A549 (cell line): ENCODE measurements around the gene MBNL1. TPM values are rescaled to one million over a fixed set of nuclear protein-coding genes. Genes with fewer than 3 reads are reported as not detected.

Source experiments
- ATAC-seq, 2 experiments: fragments of 200-7000 bp in 1 of 2; fragments of >200 bp in 1 of 2; cut with Nextera tagmentation in 1 of 2; cut with Tn5 transposase in 1 of 2; 3 replicates each; pipeline versions ENCODE4 v1.8.0 to v1.9.1; 2018 to 2020; ENCODE audit warnings: mild to moderate bottlenecking in 1 of 2, moderate library complexity in 1 of 2
- CTCF ChIA-PET: fragments of 300-600 bp; sonication (Branson Sonifier 250); formaldehyde crosslinking; extraction: SDS; loops from one replicate; lab custom pipeline; 2021; ENCODE audit warnings: antibody characterized with exemption, inconsistent platforms; lab: Yijun Ruan, JAX
- POLR2A ChIA-PET: fragments of 350-600 bp; formaldehyde crosslinking; extraction: SDS; loops from one replicate; lab custom pipeline; 2021; ENCODE audit warnings: antibody characterized with exemption, inconsistent platforms; lab: Yijun Ruan, JAX
- DNase-seq, 2 experiments: peaks; one replicate each; pipeline versions ENCODE4 v3.0.0 to v3.0.0-alpha.2; 2011 to 2016; ENCODE audit warnings: low read depth in 1 of 2, low spot score in 1 of 2
- FAIRE-seq: peaks from 2 replicates; lab custom pipeline; 2011; peaks lifted over from hg19 to GRCh38; lab: Jason Lieb, UNC
- H3K27ac ChIP-seq, 2 experiments: fragments of >200 bp; sonication (Bioruptor Twin); formaldehyde crosslinking; 3 replicates each; pipeline ENCODE4 v1.5.1; 2016 to 2017
- H3K4me1 ChIP-seq: fragments of >200 bp; sonication (Bioruptor Twin); formaldehyde crosslinking; 3 replicates; pipeline ENCODE4 v1.6.1; 2016
- H3K4me2 ChIP-seq: fragments of >200 bp; sonication (Bioruptor Twin); formaldehyde crosslinking; 3 replicates; pipeline ENCODE4 v1.6.1; 2016
- H3K4me3 ChIP-seq: fragments of >200 bp; sonication (Bioruptor Twin); formaldehyde crosslinking; 3 replicates; pipeline ENCODE4 v1.5.1; 2016
- H3K9me3 ChIP-seq: fragments of >200 bp; sonication (Bioruptor Twin); formaldehyde crosslinking; 3 replicates; pipeline ENCODE4 v1.6.1; 2016
- CBX2 ChIP-seq: fragments of 200-600 bp; sonication (generic); IDR thresholded peaks from 2 replicates; pipeline ENCODE4 v1.6.1; 2016; ENCODE audit warnings: low read depth, mild to moderate bottlenecking, borderline replicate concordance
- CTCF ChIP-seq: fragments of >200 bp; sonication (Bioruptor Twin); formaldehyde crosslinking; IDR thresholded peaks from 3 replicates; pipeline ENCODE4 v1.5.1; 2016
- EHMT2 ChIP-seq: fragments of 200-600 bp; sonication (generic); IDR thresholded peaks from 2 replicates; pipeline ENCODE4 v1.6.1; 2016; ENCODE audit warnings: antibody characterized with exemption, low read depth, mild to moderate bottlenecking, moderate library complexity
- EP300 ChIP-seq, 2 experiments: fragments of >200 bp; sonication (Bioruptor Twin); formaldehyde crosslinking; IDR thresholded peaks; 2 replicates in 1 of 2; 3 replicates in 1 of 2; pipeline ENCODE4 v1.6.1; 2016 to 2017
- FOSB ChIP-seq: fragments of 250-450 bp; sonication (Bioruptor Pico); IDR thresholded peaks from 2 replicates; pipeline ENCODE4 v1.5.0; 2020; ENCODE audit warnings: mild to moderate bottlenecking, moderate library complexity
- FOXS1 ChIP-seq: fragments of 250-450 bp; sonication (Bioruptor Pico); IDR thresholded peaks from 2 replicates; pipeline ENCODE4 v1.5.0; 2020; ENCODE audit warnings: mild to moderate bottlenecking, moderate library complexity
- HDAC2 ChIP-seq: fragments of 200-600 bp; sonication (generic); IDR thresholded peaks from 2 replicates; pipeline ENCODE4 v1.6.1; 2016
- HEYL ChIP-seq: fragments of 250-450 bp; sonication (Bioruptor Pico); IDR thresholded peaks from 2 replicates; pipeline ENCODE4 v1.8.0; 2021; ENCODE audit warnings: mild to moderate bottlenecking, moderate library complexity
- HOXA7 ChIP-seq: fragments of 250-450 bp; sonication (Bioruptor Pico); IDR thresholded peaks from 2 replicates; pipeline ENCODE4 v1.5.0; 2020; ENCODE audit warnings: mild to moderate bottlenecking, moderate library complexity
- HOXB5 ChIP-seq: fragments of 250-450 bp; sonication (Bioruptor Pico); IDR thresholded peaks from 2 replicates; pipeline ENCODE4 v1.5.0; 2020; ENCODE audit warnings: mild to moderate bottlenecking, moderate library complexity
- JUNB ChIP-seq: fragments of >200 bp; sonication (Bioruptor Twin); formaldehyde crosslinking; IDR thresholded peaks from 2 replicates; pipeline ENCODE4 v1.6.1; 2016
- KDM5A ChIP-seq: fragments of 200-600 bp; sonication (generic); IDR thresholded peaks from 2 replicates; pipeline ENCODE4 v1.6.1; 2016; ENCODE audit warnings: antibody characterized with exemption, mild to moderate bottlenecking
- NFE2L2 ChIP-seq: fragments of 150-350 bp; conservative IDR thresholded peaks from 2 replicates; pipeline ENCODE4 v1.6.1; 2014; ENCODE audit warnings: low read length
- POLR2AphosphoS2 ChIP-seq: conservative IDR thresholded peaks from 2 replicates; pipeline ENCODE4 v1.6.1; 2012; ENCODE audit warnings: low read length, improper control_type of control experiment, inconsistent platforms
- RCOR1 ChIP-seq: fragments of 150-350 bp; IDR thresholded peaks from 2 replicates; pipeline ENCODE4 v1.6.1; 2014; ENCODE audit warnings: antibody characterized with exemption, low read length, low read depth
- REST ChIP-seq: fragments of 200-600 bp; sonication (generic); IDR thresholded peaks from 2 replicates; pipeline ENCODE4 v1.6.1; 2016; ENCODE audit warnings: antibody characterized with exemption, mild to moderate bottlenecking, moderate library complexity
- RFX5 ChIP-seq: fragments of 450-650 bp; IDR thresholded peaks from 2 replicates; pipeline ENCODE4 v1.7.1; 2014; ENCODE audit warnings: antibody characterized with exemption, mild to moderate bottlenecking, moderate library complexity
- RNF2 ChIP-seq: fragments of 200-600 bp; sonication (generic); IDR thresholded peaks from 2 replicates; pipeline ENCODE4 v1.6.1; 2016; ENCODE audit warnings: low read depth, mild to moderate bottlenecking, antibody characterized with exemption, moderate library complexity, borderline replicate concordance
- SMC3 ChIP-seq: fragments of >200 bp; sonication (Bioruptor Twin); formaldehyde crosslinking; IDR thresholded peaks from 3 replicates; pipeline ENCODE4 v1.6.1; 2018; ENCODE audit warnings: inconsistent platforms
- TFCP2L1 ChIP-seq: fragments of 250-450 bp; sonication (Bioruptor Pico); IDR thresholded peaks from 2 replicates; pipeline ENCODE4 v1.5.0; 2021; ENCODE audit warnings: mild to moderate bottlenecking
- ZFP36 ChIP-seq: fragments of 450-650 bp; IDR thresholded peaks from 2 replicates; pipeline ENCODE4 v1.6.1; 2014; ENCODE audit warnings: borderline replicate concordance; ENCODE audit not compliant: partially characterized antibody
- ZSCAN20 ChIP-seq: fragments of 250-450 bp; sonication (Bioruptor Pico); IDR thresholded peaks from 2 replicates; pipeline ENCODE4 v1.8.0; 2022; ENCODE audit warnings: mild to moderate bottlenecking, moderate library complexity
- WGBS: methylation state at CpG from one replicate; pipeline ENCODE4 v1.1.6; 2017; ENCODE audit errors: missing lambda C conversion rate; 5-methylcytosine and 5-hydroxymethylcytosine counted together
- polyA plus RNA-seq, 4 experiments: library from polyadenylated mRNA; depleted of rRNA in 3 of 4; stranded (reverse); fragments of >200 nt; fragmentation: RNase III in 1 of 4; extraction: RNeasy Plus Mini Kit Qiagen cat#74134 plus additional on column Dnase treatment in 1 of 4; gene quantifications; 2 replicates in 3 of 4; 3 replicates in 1 of 4; pipeline ENCODE4 v1.2.3, GENCODE V29; 2011 to 2017
- TF ChIP-seq, protein P1 (sequence below): fragments of 450-650 bp; IDR thresholded peaks from 2 replicates; pipeline ENCODE4 v1.6.1; 2014; ENCODE audit warnings: antibody characterized with exemption
- TF ChIP-seq, protein P2 (sequence below): fragments of >200 bp; sonication (Bioruptor Twin); formaldehyde crosslinking; IDR thresholded peaks from 2 replicates; pipeline ENCODE4 v1.6.1; 2016
- TF ChIP-seq, protein P3 (sequence below): IDR thresholded peaks from 2 replicates; pipeline ENCODE4 v1.6.1; 2012
- TF ChIP-seq, protein P4 (sequence below): IDR thresholded peaks from 2 replicates; pipeline ENCODE4 v1.6.1; 2012
- TF ChIP-seq, protein P5 (sequence below): fragments of 250-450 bp; sonication (Bioruptor Pico); IDR thresholded peaks from 2 replicates; pipeline ENCODE4 v1.5.0; 2020; ENCODE audit warnings: low read depth, mild to moderate bottlenecking, moderate library complexity
- TF ChIP-seq, protein P6 (sequence below): fragments of 250-450 bp; sonication (Bioruptor Pico); IDR thresholded peaks from 2 replicates; pipeline ENCODE4 v1.5.0; 2021; ENCODE audit warnings: mild to moderate bottlenecking, moderate library complexity, borderline replicate concordance

MBNL1 gene
- polyA plus RNA-seq, 2 of the 4 experiments (the other 2 are of a cell fraction) = 60.5 to 92.5 TPM

- ATAC-seq = no peak
- Histone ChIP-seq H3K4me1 (peaks cover 31% of the 10 kb centered on the region), H3K4me3 (no peak overlapping the region), H3K27ac (no peak overlapping the region), H3K4me2 (no peak overlapping the region), H3K9me3 (no peaks in the 10 kb centered on the region)
- no peak for DNase-seq
- ChIA-PET CTCF (interaction anchor here (1.0 kb wide), 1 partner anchor 46 kb away, joined by 3 read pairs; no protein-coding TSS in a partner anchor), POLR2A (no interaction called here)
- WGBS = 87% methylated on average over 7 of the region's 7 CpGs
- TF ChIP-seq RCOR1 (no peak), REST (no peak), CBX2 (no peak), HOXB5 (CRISPR knock-in tag) (no peak), ZSCAN20 (CRISPR knock-in tag) (no peak), EP300 (IDR thresholded peaks at IDR 0.05) (no peak), NFE2L2 (no peak), HEYL (no peak), KDM5A (no peak), HOXA7 (CRISPR knock-in tag) (no peak), ZFP36 (no peak), HDAC2 (no peak), FOXS1 (no peak), SMC3 (no peak)
- TF ChIP-seq, protein P1, sequence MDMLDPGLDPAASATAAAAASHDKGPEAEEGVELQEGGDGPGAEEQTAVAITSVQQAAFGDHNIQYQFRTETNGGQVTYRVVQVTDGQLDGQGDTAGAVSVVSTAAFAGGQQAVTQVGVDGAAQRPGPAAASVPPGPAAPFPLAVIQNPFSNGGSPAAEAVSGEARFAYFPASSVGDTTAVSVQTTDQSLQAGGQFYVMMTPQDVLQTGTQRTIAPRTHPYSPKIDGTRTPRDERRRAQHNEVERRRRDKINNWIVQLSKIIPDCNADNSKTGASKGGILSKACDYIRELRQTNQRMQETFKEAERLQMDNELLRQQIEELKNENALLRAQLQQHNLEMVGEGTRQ = no peak
- TF ChIP-seq, protein P2, sequence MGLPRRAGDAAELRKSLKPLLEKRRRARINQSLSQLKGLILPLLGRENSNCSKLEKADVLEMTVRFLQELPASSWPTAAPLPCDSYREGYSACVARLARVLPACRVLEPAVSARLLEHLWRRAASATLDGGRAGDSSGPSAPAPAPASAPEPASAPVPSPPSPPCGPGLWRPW = no peak
- TF ChIP-seq, protein P3, sequence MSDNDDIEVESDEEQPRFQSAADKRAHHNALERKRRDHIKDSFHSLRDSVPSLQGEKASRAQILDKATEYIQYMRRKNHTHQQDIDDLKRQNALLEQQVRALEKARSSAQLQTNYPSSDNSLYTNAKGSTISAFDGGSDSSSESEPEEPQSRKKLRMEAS = no peak
- TF ChIP-seq, protein P4, sequence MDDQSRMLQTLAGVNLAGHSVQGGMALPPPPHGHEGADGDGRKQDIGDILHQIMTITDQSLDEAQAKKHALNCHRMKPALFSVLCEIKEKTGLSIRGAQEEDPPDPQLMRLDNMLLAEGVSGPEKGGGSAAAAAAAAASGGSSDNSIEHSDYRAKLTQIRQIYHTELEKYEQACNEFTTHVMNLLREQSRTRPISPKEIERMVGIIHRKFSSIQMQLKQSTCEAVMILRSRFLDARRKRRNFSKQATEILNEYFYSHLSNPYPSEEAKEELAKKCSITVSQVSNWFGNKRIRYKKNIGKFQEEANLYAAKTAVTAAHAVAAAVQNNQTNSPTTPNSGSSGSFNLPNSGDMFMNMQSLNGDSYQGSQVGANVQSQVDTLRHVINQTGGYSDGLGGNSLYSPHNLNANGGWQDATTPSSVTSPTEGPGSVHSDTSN = no peak
- no peak for FAIRE-seq
Observed at GRCh38 chr3:152446495-152446894, 177.8 kb downstream of the MBNL1 start.

GRCh38 chr3:152447511-152447910, 178.8 kb downstream of the MBNL1 start:
- Histone ChIP-seq H3K27ac (no peak overlapping the region), H3K4me2 (no peak overlapping the region), H3K4me3 (no peak overlapping the region), H3K4me1 (peaks cover 30% of the 10 kb centered on the region), H3K9me3 (no peaks in the 10 kb centered on the region)
- no peak for ATAC-seq
- WGBS = 82% methylated on average over 3 of the region's 3 CpGs
- ChIA-PET CTCF (interaction anchor here (0.7 to 1.7 kb wide), 2 partner anchors 157 to 264 kb away, joined by 3 to 4 read pairs; no protein-coding TSS in a partner anchor), POLR2A (no interaction called here)
- no peak for FAIRE-seq
- no peak for DNase-seq
- TF ChIP-seq EHMT2 (no peak), HEYL (no peak), RNF2 (no peak), RFX5 (no peak), HOXA7 (CRISPR knock-in tag) (no peak), TFCP2L1 (CRISPR knock-in tag) (no peak), FOSB (CRISPR knock-in tag) (no peak), POLR2AphosphoS2 (no peak), JUNB (no peak), CTCF (no peak)
- TF ChIP-seq, protein P5, sequence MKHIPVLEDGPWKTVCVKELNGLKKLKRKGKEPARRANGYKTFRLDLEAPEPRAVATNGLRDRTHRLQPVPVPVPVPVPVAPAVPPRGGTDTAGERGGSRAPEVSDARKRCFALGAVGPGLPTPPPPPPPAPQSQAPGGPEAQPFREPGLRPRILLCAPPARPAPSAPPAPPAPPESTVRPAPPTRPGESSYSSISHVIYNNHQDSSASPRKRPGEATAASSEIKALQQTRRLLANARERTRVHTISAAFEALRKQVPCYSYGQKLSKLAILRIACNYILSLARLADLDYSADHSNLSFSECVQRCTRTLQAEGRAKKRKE (CRISPR knock-in tag) = no peak
- TF ChIP-seq, protein P6, sequence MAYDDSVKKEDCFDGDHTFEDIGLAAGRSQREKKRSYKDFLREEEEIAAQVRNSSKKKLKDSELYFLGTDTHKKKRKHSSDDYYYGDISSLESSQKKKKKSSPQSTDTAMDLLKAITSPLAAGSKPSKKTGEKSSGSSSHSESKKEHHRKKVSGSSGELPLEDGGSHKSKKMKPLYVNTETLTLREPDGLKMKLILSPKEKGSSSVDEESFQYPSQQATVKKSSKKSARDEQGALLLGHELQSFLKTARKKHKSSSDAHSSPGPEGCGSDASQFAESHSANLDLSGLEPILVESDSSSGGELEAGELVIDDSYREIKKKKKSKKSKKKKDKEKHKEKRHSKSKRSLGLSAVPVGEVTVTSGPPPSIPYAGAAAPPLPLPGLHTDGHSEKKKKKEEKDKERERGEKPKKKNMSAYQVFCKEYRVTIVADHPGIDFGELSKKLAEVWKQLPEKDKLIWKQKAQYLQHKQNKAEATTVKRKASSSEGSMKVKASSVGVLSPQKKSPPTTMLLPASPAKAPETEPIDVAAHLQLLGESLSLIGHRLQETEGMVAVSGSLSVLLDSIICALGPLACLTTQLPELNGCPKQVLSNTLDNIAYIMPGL (CRISPR knock-in tag) = no peak
